Left kidney (tissue), 8 donors: ENCODE measurements around the gene OR10G4. TPM values are rescaled to one million over a fixed set of nuclear protein-coding genes. Genes with fewer than 3 reads are reported as not detected.
"Not testable (repeated sequence)": the region's sequence is repeated elsewhere in the genome, so short reads cannot be mapped to it uniquely, and the experiment has no call there.

ENCODE experiments used
- DNase-seq: peaks from one replicate; pipeline ENCODE4 v3.0.0-alpha.2; 2013
- long read RNA-seq, 8 donors: transcript quantifications; one replicate each; lab custom pipeline, GENCODE V29; 2026
- polyA plus RNA-seq: library from polyadenylated mRNA; unstranded; fragments of 120-200 nt; gene quantifications from one replicate; pipeline ENCODE4 v1.2.1, GENCODE V29; 2013; ENCODE audit not compliant: insufficient read length

OR10G4 gene
- polyA plus RNA-seq: not detected
- long read RNA-seq, donor 1: 0 reads
- long read RNA-seq, donor 2: 0 reads
- long read RNA-seq, donor 3: 0 reads
- long read RNA-seq, donor 4: 0 reads
- long read RNA-seq, donor 5: 0 reads
- long read RNA-seq, donor 6: 0 reads
- long read RNA-seq, donor 7: 0 reads
- long read RNA-seq, donor 8: 0 reads

GRCh38 chr11:124012697-124013096 lies at the start of gene OR10G4:
Gene OR10G4, plus strand, starts transcription at chr11:124012997. Its CDS starts 2,578 bp downstream, at chr11:124015575.
- no peak for DNase-seq

- no peak for DNase-seq
Measured at GRCh38 chr11:123973816-123974215, 39.0 kb upstream of the OR10G4 start.

- no peak for DNase-seq
Measured at GRCh38 chr11:123976770-123977560, 35.8 kb upstream of the OR10G4 start.

GRCh38 chr11:123977731-123978347 lies 35.0 kb upstream of the OR10G4 start, which contains the start of gene OR10S1:
Gene OR10S1, minus strand, starts transcription at chr11:123977781. Its CDS starts 117 bp downstream, at chr11:123977664.
- DNase-seq: no peak

- DNase-seq: no peak
Measured at GRCh38 chr11:123979311-123979710, 33.5 kb upstream of the OR10G4 start.

- DNase-seq: no peak
Measured at GRCh38 chr11:123995119-123995518, 17.7 kb upstream of the OR10G4 start, which contains the start of gene OR10G6. Gene OR10G6, minus strand, starts transcription at chr11:123995161. Its CDS starts 0 bp downstream, at chr11:123995161.

- DNase-seq: not testable (repeated sequence)
Measured at GRCh38 chr11:124015837-124016236, 3.0 kb downstream of the OR10G4 start.

GRCh38 chr11:124026498-124026897 lies 13.7 kb downstream of the OR10G4 start, which contains the start of gene OR10G8:
Gene OR10G8, plus strand, starts transcription at chr11:124026798. Its CDS starts 2,825 bp downstream, at chr11:124029623.
- DNase-seq: no peak

GRCh38 chr11:124036666-124037065 lies 23.9 kb downstream of the OR10G4 start:
- DNase-seq: no peak

GRCh38 chr11:124039557-124039956 lies 26.8 kb downstream of the OR10G4 start:
- no peak for DNase-seq

- DNase-seq: no peak
Measured at GRCh38 chr11:124041254-124041653, 28.5 kb downstream of the OR10G4 start, which contains the start of gene OR10G7. Gene OR10G7, minus strand, starts transcription at chr11:124041325. Its CDS starts 2,324 bp downstream, at chr11:124039001.

GRCh38 chr11:124043420-124043819 lies 30.6 kb downstream of the OR10G4 start:
- DNase-seq: no peak

- no peak for DNase-seq
Measured at GRCh38 chr11:124050748-124051147, 38.0 kb downstream of the OR10G4 start.

GRCh38 chr11:124052966-124053365 lies 40.2 kb downstream of the OR10G4 start:
- DNase-seq: no peak

Other genes with a start within 250 kb of the OR10G4 start
- gene OR6M1, start 206.6 kb upstream of the OR10G4 start, polyA plus RNA-seq: not detected
- not detected for gene TMEM225, start 127.3 kb upstream of the OR10G4 start, polyA plus RNA-seq
- not detected for gene OR8D4, start 110.8 kb upstream of the OR10G4 start, polyA plus RNA-seq
- gene OR4D5, start 73.4 kb upstream of the OR10G4 start, polyA plus RNA-seq: not detected
- gene OR6T1, start 69.2 kb upstream of the OR10G4 start, polyA plus RNA-seq: not detected
- not detected for gene OR10S1, start 35.2 kb upstream of the OR10G4 start, polyA plus RNA-seq
- not detected for gene OR10G6, start 17.8 kb upstream of the OR10G4 start, polyA plus RNA-seq
- gene OR10G9, start 10.0 kb downstream of the OR10G4 start, polyA plus RNA-seq: not detected
- gene OR10G8, start 13.8 kb downstream of the OR10G4 start, polyA plus RNA-seq: not detected
- gene OR10G7, start 28.3 kb downstream of the OR10G4 start, polyA plus RNA-seq: not detected
- gene VWA5A, start 102.5 kb downstream of the OR10G4 start, polyA plus RNA-seq: 13.7 TPM
- gene OR10D3, start 170.3 kb downstream of the OR10G4 start, polyA plus RNA-seq: not detected
- not detected for gene OR8G1, start 228.1 kb downstream of the OR10G4 start, polyA plus RNA-seq
- gene OR8G5, start 243.4 kb downstream of the OR10G4 start, polyA plus RNA-seq: not detected